Measurements from ENCODE around the gene B3GAT3.
"Not testable (repeated sequence)": the region's sequence is repeated elsewhere in the genome, so short reads cannot be mapped to it uniquely, and the experiment has no call there.

B3GAT3 gene

DNA sequence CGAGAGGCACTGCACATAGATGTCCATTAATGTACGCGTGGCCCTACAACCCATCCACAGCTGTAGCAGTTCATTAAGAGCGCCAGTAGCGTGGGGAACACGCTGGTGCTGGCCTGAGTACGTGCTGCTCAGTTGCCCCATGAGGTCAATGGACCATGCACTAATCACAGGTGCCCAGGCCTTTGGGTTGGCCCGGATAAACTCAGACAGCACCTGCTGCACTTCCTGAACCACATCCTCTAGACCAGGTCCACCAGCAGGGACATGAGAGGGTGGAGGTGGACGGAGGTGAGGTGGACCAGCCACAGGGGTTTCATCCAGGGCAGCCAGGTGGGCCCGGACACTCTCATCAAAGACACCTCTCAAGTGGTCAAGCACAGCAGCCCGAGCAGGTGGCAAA is 27.7 kb upstream of the B3GAT3 start:
- peak overlapping the region; percentile 64 for H3K27ac Mint-ChIP-seq
- no peak overlapping the region for H3K4me3 Mint-ChIP-seq
- peaks cover 65% of the 10 kb centered on the region for H3K36me3 Mint-ChIP-seq (ENCODE audit: low read depth)
- H3K27me3 Mint-ChIP-seq = no peaks in the 10 kb centered on the region
- peaks cover 43% of the 10 kb centered on the region for H3K4me1 Mint-ChIP-seq (ENCODE audit: low read depth)
- no peak for DNase-seq
- H3K9me3 Mint-ChIP-seq = no peaks in the 10 kb centered on the region

DNA sequence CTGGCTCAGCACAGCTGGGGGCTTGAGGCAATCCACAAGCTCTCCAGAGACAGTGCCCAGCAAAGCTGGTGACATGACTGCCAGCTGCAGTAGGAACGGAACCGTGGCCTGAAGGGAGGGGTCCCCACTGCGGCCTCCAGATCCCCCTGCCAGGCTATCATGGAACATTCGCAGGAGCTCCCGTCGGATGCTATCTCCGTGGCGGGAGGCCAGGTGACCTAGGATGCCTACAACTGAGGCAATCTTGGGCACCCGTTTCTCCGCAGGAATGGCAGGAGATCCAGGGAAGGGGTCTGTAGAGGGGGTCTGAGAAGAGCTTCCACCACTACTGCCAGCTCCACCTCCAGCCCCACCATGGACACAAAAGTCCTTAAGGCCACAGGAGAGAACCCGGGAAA is 27.2 kb upstream of the B3GAT3 start:
- no peaks in the 10 kb centered on the region for H3K27me3 Mint-ChIP-seq
- no peak overlapping the region for H3K4me3 Mint-ChIP-seq
- peaks cover 70% of the 10 kb centered on the region for H3K36me3 Mint-ChIP-seq (ENCODE audit: low read depth)
- no peak for DNase-seq
- no peak overlapping the region for H3K27ac Mint-ChIP-seq
- H3K9me3 Mint-ChIP-seq = no peaks in the 10 kb centered on the region
- peaks cover 43% of the 10 kb centered on the region for H3K4me1 Mint-ChIP-seq (ENCODE audit: low read depth)

DNA sequence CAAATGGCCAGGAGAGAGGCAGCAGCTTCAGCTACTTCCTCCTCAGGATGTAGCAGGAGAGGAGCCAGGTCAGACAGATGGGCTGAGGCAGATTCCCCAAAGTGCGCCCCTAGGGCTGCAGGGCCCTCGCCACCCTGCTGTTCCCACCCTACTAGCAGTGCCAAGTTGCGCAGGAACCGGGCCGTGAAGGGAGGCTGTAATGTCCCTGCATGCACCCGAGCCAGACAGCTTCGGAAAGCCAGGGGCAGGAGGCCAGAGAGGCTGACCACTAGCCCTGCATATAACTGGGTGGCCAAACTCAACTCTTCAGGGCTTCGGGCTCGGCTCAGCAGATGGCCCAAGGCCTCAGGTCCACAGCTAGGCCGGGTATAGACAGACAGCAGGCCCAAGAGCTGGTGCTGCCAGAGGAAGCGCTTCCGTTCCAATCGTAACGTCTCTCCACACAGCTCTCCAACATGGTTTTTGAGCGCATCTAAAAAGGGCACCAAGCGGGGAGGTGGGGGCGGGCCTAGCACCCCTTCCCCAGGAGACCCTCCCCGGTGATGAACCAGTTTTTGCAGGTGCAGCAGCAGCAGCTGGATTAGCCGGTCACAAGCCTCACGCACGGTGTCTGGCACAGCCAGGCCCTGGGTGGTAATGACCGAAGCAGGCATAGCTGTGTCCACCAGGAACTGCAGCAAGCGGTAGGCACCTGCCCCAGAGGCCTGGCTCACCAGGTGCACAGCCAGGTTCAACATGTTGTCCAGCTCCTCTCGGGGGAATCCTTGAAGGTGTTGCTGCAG is 26.6 kb upstream of the B3GAT3 start:
- no peak for DNase-seq
- peak overlapping the region; percentile 98 for H3K27ac Mint-ChIP-seq
- no peaks in the 10 kb centered on the region for H3K27me3 Mint-ChIP-seq
- no peak overlapping the region for H3K4me3 Mint-ChIP-seq
- peaks cover 75% of the 10 kb centered on the region for H3K36me3 Mint-ChIP-seq (ENCODE audit: low read depth)
- H3K4me1 Mint-ChIP-seq (ENCODE audit: low read depth) = peaks cover 40% of the 10 kb centered on the region
- no peaks in the 10 kb centered on the region for H3K9me3 Mint-ChIP-seq

DNA sequence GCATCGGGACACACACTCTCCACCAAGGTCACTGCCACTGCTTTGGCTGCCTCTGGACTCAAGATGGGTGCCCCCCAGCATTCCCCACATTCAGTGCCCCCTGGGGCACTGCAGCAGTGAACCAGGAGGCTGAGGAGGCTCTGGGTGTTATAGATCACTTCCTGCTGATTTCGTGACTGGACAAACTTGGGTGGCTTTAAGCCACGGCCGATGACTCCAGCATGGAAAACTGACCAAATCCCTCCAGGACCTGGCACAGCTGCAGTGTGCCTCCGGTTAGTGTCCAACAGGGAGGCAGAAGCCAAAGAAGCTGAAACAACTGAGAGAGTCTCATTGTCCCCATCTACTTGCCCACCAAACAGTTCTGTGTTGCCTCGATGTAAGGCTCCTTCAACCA is 25.8 kb upstream of the B3GAT3 start:
- DNase-seq = no peak
- Mint-ChIP-seq H3K36me3 (ENCODE audit: low read depth) (peaks cover 79% of the 10 kb centered on the region), H3K27me3 (no peaks in the 10 kb centered on the region), H3K27ac (peak overlapping the region; percentile 98), H3K9me3 (no peaks in the 10 kb centered on the region), H3K4me3 (no peak overlapping the region), H3K4me1 (ENCODE audit: low read depth) (peaks cover 41% of the 10 kb centered on the region)

DNA sequence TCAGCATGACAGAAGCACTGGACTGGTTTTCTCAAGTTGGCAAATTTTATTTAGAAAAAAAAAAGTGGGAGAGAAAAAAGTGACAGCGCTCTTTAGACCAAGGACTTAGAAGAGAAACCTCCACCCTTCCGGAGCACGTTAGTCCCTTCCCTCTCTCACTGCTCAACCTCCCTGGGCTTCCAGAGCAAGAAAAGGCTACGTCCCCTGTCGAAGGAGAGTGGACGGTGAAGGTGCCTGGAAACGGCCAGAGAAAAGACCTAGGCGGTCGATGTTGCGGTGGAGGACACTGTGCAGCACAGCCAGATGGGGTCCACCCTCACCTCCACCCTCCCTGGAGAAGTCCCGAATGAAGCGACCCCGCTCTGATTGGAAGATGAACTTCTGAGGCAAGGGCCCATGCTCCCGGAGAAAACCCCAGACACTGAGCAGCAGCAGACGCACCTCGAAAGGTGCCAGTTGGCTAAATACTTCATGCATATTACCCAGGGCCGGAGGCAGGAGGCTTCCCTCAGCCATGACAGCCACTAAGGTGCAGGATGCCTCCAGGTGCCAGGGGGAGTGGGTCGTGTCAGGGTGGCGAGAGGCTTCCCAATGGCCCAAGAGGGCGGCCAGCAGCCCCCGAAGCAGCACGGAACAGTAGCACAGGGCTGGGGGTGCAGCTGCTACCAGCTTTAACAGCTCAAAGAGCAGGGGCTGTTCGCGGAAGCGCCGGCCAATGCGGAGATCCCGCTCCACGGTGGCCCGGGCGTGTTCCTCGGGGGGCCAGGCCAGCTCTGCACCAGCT is 25.2 kb upstream of the B3GAT3 start:
- Mint-ChIP-seq H3K36me3 (ENCODE audit: low read depth) (peaks cover 78% of the 10 kb centered on the region), H3K4me1 (ENCODE audit: low read depth) (peaks cover 40% of the 10 kb centered on the region), H3K9me3 (no peaks in the 10 kb centered on the region), H3K27me3 (no peaks in the 10 kb centered on the region), H3K27ac (peak overlapping the region; percentile 98), H3K4me3 (peak overlapping the region; percentile 98)
- DNase-seq = no peak

DNA sequence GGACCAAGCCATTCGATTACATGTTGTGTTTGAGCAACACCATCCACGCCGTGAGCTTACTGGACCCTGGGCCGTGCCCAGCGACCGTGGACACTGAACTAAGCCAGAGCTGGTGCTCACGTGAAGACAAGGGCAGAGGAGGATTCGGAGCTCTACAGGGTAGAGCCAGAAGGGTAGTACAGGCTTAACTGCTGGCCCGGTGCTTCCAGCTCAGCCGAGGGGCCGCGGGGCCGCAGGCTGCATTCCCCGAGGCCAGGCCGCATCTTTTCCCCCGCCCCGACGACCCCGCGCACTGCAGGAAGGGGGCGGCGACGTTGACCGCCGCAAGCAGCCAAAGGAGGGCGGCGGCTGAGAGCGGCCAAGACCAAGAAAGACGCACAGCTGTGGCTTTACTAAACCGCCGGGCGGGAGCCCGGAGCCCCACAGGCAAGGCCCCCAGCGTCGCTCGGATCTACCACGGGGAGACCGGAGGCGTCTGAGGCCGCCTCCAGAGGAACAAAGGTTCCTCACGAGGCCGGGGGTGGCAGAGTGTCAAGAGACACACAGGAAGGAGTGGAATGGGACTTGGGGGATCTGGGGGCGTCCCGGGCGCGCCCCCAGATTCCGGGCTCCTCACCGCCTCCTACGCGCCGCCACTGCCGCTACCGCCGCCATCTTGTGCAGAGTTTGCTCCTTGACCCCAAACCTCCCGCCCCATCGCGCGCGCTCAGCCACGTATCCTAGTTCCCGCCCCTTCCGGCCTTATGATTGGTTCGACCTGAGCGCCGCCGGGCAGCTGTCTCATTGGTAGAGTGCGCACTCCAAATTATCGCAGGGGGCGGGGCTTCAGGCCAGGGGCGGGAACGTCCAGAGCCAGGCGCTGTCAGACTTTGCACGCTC is 24.4 kb upstream of the B3GAT3 start, which contains the start of gene GANAB:
TSS of gene GANAB (minus strand) at position 668 of the 879 bp plus-strand sequence. CDS start at position 654, 14 bp downstream.
- Mint-ChIP-seq H3K27ac (peak within 1 kb of the TSS; percentile 98), H3K4me3 (peak within 1 kb of the TSS; percentile 98), H3K36me3 (ENCODE audit: low read depth) (peaks cover 81% of the 10 kb centered on the region), H3K9me3 (no peaks in the 10 kb centered on the region), H3K27me3 (no peaks in the 10 kb centered on the region), H3K4me1 (ENCODE audit: low read depth) (peaks cover 39% of the 10 kb centered on the region)
- peak; percentile 99 for DNase-seq

DNA sequence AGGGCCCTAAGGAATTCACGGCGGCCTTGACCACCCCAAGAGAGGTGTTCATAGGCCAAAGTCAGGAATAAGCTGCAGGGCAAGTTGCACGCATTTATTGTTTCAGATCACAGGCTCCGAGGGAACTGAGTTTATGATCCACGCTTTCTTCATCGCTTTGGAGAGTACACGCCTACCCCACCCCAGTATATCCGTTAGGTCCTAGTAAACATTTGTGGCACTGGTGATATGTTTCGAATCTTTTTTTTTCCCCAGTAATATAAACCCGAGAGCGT is 23.8 kb upstream of the B3GAT3 start:
- peak; percentile 43 for DNase-seq
- Mint-ChIP-seq H3K9me3 (no peaks in the 10 kb centered on the region), H3K36me3 (ENCODE audit: low read depth) (peaks cover 81% of the 10 kb centered on the region), H3K27me3 (no peaks in the 10 kb centered on the region), H3K27ac (peak overlapping the region; percentile 98), H3K4me3 (peak overlapping the region; percentile 98), H3K4me1 (ENCODE audit: low read depth) (peaks cover 40% of the 10 kb centered on the region)

DNA sequence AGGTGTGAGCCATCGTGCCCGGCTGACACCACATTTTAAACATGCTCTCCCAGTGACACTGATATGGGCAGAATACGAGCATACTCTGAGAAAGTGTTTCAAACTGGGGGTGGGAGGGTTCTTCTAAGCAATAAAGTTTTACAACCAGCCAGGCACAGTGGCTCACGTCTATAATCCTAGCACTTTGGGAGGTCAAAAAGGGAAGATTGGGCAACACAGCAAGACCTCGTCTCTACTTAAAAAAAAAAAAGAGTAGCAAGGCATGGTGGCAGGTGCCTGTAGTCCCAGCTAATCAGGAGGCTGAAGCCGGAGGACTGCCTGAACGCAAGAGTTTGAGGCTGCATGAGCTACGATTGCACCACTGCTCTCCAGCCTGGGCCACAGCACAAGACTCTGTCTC is 22.4 kb upstream of the B3GAT3 start:
- H3K36me3 Mint-ChIP-seq (ENCODE audit: low read depth) = peaks cover 78% of the 10 kb centered on the region
- H3K4me1 Mint-ChIP-seq (ENCODE audit: low read depth) = peaks cover 48% of the 10 kb centered on the region
- H3K27ac Mint-ChIP-seq = peak overlapping the region; percentile 76
- H3K4me3 Mint-ChIP-seq = peak overlapping the region; percentile 98
- H3K9me3 Mint-ChIP-seq = no peaks in the 10 kb centered on the region
- H3K27me3 Mint-ChIP-seq = no peaks in the 10 kb centered on the region
- no peak for DNase-seq

DNA sequence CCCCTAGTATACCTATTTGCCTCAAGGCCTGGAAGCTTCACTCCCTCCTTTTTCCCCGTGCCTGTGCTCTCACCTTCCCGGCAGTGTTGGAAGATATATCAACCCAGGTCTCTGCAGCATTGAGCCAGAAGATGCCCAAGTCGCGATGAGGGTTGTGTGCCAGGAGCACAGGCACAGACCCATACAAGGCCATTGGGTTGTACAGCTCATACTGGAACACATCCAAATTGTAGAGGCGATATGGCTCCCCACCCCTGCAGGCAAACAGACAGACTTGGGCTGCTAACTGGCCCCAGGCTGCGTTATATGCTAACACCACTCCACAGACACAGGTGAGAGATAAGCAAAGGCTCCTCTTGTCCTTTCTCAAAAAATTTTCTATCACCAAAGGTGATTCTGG is 10.7 kb upstream of the B3GAT3 start:
- Mint-ChIP-seq H3K27ac (peak overlapping the region; percentile 82), H3K36me3 (ENCODE audit: low read depth) (peaks cover 96% of the 10 kb centered on the region)

DNA sequence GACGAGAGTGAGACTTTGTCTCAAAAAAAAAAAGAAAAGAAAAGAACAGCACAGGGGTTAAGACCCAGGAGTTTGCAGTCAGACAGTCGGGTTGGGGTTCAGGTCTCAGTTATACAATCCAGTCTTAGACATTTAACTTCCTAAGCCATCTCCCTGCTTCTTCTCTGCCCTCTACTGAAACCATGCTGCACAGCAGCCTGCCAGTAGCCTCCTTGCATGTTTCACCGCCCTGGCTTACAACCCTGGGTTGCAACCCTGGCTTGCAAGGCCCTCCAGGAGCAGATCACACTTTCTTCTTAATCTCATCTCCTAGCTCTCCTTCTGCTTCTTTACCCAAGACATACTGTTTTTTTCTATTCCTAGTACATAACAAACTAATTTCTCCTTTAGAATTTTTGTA is 5.9 kb upstream of the B3GAT3 start:
- Mint-ChIP-seq H3K27ac (no peak overlapping the region), H3K36me3 (ENCODE audit: low read depth) (peaks cover 92% of the 10 kb centered on the region), H3K27me3 (no peaks in the 10 kb centered on the region), H3K9me3 (no peaks in the 10 kb centered on the region), H3K4me3 (no peak overlapping the region), H3K4me1 (ENCODE audit: low read depth) (no peaks in the 10 kb centered on the region)
- DNase-seq = no peak

More for the DNA sequence above, 10.7 kb upstream of the B3GAT3 start:
- no peak for DNase-seq
- Mint-ChIP-seq H3K4me1 (ENCODE audit: low read depth) (peaks cover 14% of the 10 kb centered on the region), H3K9me3 (no peaks in the 10 kb centered on the region), H3K27me3 (no peaks in the 10 kb centered on the region), H3K4me3 (no peak overlapping the region)

DNA sequence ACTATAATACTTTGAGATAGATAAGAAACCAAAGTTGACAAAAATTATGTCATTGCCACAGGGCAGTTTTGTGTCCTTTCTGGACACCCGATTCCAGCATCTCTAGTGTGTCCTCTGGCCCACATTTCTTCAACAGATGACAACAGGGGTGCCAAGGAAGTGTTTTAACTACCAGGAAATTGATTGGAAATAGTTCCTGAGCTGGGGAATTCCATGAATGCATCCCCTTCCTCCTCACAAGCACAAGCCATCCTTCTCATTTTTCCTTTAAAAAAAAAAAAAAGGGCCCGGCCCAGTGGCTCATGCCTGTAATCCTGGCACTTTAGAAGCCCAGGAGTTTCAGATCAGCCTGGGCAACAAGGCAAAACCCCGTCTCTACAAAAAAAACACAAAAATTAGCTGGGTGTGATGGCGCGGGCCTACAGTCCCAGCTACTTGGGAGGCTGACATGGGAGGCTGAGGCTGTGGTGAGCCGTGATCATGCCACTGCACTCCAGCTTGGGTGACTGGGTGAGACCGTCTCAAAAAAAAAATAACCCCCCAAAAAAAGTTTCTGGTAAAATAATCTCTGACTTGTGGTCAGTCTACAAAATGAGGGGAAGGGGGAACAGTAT is 797 bp upstream of the B3GAT3 start:
- Mint-ChIP-seq H3K27me3 (no peaks in the 10 kb centered on the region), H3K27ac (peak overlapping the region; percentile 93), H3K9me3 (no peaks in the 10 kb centered on the region), H3K4me3 (peak overlapping the region; percentile 91), H3K4me1 (ENCODE audit: low read depth) (peaks cover 26% of the 10 kb centered on the region), H3K36me3 (ENCODE audit: low read depth) (peaks cover 84% of the 10 kb centered on the region)
- DNase-seq = no peak

DNA sequence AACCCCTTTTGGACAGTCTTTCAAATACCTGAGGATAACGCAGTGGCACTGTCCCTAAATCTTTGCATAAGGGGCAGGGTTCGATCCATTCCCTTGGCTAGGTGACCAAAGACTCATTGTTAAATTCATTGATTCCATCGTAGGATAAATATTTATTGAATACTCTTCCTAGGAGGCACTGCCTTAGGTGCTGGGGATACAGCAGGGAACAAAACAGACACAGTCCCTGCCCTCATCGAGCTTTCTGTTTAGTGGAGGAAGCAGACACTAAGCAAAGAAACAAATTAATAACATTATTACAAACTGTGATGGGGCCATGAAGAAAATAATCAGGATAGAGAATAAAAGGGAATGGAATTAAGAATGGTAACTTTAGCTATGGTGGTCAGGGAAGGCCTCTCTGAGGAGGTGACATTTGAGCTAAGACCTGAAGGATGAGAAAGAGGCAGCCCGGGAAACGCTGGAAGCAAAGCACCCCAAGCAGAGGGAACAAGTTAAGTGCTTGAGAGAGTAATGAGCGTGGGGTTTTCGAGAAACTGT is 689 bp downstream of the B3GAT3 start:
- peaks cover 83% of the 10 kb centered on the region for H3K36me3 Mint-ChIP-seq (ENCODE audit: low read depth)
- H3K27ac Mint-ChIP-seq = peak overlapping the region; percentile 95
- no peaks in the 10 kb centered on the region for H3K27me3 Mint-ChIP-seq
- H3K9me3 Mint-ChIP-seq = no peaks in the 10 kb centered on the region
- no peak for DNase-seq
- peaks cover 31% of the 10 kb centered on the region for H3K4me1 Mint-ChIP-seq (ENCODE audit: low read depth)
- H3K4me3 Mint-ChIP-seq = peak overlapping the region; percentile 91

DNA sequence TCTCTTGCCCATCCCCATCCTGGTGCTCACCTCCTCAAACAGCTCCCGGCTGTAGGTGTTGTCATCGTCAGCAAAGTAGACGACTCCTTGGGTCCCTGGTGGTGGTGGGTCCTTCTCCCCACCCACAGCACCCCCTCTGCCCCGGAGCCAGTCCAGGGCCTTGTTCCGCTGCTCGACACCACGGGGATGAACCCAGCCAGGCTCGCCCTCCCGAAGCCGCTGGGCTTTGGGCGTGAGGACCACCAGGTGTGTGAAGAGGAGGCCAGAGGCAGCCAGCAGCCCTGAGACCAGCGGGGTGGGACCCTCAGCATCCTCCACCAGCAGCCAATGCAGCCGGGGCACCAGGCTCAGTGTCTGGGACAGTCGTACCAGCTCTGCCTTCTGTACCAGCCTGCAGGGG is 4.8 kb downstream of the B3GAT3 start:
- not testable (repeated sequence) for DNase-seq, H3K4me3 Mint-ChIP-seq, H3K27me3 Mint-ChIP-seq, H3K9me3 Mint-ChIP-seq
- peaks cover 69% of the 10 kb centered on the region for H3K36me3 Mint-ChIP-seq (ENCODE audit: low read depth)
- H3K27ac Mint-ChIP-seq = peak overlapping the region; percentile 76
- H3K4me1 Mint-ChIP-seq (ENCODE audit: low read depth) = peaks cover 48% of the 10 kb centered on the region

DNA sequence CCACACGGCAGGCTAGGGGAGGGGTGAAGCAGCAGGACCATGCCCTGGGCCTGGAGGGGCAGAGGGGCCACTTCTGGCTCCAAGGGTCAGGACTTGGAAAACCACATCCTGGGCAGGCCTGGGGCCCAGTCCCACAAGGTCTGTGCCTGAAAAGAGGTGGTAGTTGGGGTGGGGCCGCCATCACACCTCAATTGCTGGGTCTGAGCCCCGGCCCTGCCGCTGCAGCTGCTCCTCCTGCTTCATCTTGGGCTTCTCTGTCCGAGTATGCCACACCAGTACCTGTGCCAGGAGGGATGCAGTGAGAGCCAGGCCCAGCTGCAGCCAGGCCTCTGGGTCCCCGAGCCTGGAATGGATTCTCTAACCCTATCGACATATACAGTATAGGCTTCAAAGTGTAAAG is 6.3 kb downstream of the B3GAT3 start:
- Mint-ChIP-seq H3K27ac (peak overlapping the region; percentile 91), H3K9me3 (no peaks in the 10 kb centered on the region), H3K36me3 (ENCODE audit: low read depth) (peaks cover 72% of the 10 kb centered on the region), H3K4me3 (no peak overlapping the region), H3K4me1 (ENCODE audit: low read depth) (peaks cover 52% of the 10 kb centered on the region), H3K27me3 (no peaks in the 10 kb centered on the region)
- no peak for DNase-seq

Measured in activated T-cell treated with anti-CD3 and anti-CD28 coated beads, Interleukin-2, amount 50 U/mL, for 24 hours (primary cell).